Glutamatergic neuron (in vitro differentiated cells): Measurements from ENCODE around the gene CREB5. TPM values are rescaled to one million over a fixed set of nuclear protein-coding genes. Genes with fewer than 3 reads are reported as not detected.

Experiments used
- DNase-seq: peaks from one replicate; pipeline ENCODE4 v3.0.0; 2022
- H3K27ac Mint-ChIP-seq: one replicate; pipeline ENCODE4 v1.8.0; 2020; ENCODE audit warnings: mild to moderate bottlenecking, mixed read lengths, inconsistent platforms; ENCODE audit not compliant: unreplicated experiment
- H3K27me3 Mint-ChIP-seq: one replicate; pipeline ENCODE4 v1.8.0; 2020; ENCODE audit warnings: mild to moderate bottlenecking, moderate library complexity, mixed read lengths, inconsistent platforms; ENCODE audit not compliant: unreplicated experiment
- H3K36me3 Mint-ChIP-seq: one replicate; pipeline ENCODE4 v1.8.0; 2020; ENCODE audit warnings: mild to moderate bottlenecking, mixed read lengths, inconsistent platforms; ENCODE audit not compliant: unreplicated experiment
- H3K4me1 Mint-ChIP-seq: one replicate; pipeline ENCODE4 v1.8.0; 2020; ENCODE audit warnings: mild to moderate bottlenecking, low read depth, mixed read lengths, inconsistent platforms; ENCODE audit not compliant: unreplicated experiment
- H3K4me3 Mint-ChIP-seq: one replicate; pipeline ENCODE4 v1.8.0; 2020; ENCODE audit warnings: mild to moderate bottlenecking, mixed read lengths, inconsistent platforms; ENCODE audit not compliant: unreplicated experiment
- H3K9me3 Mint-ChIP-seq: one replicate; pipeline ENCODE4 v1.8.0; 2020; ENCODE audit warnings: mild to moderate bottlenecking, moderate library complexity, mixed read lengths, inconsistent platforms; ENCODE audit not compliant: unreplicated experiment
- CTCF ChIP-seq: fragments of 200-600 bp; sonication (generic); IDR thresholded peaks from one replicate; pipeline ENCODE4 v1.5.0; 2021; ENCODE audit not compliant: partially characterized antibody, unreplicated experiment
- total RNA-seq: library from RNA; stranded (reverse); fragmentation: NEBNext Ultra II Directional; extraction: Animal tissue kit (Norgen Biotek cat#: 25700); gene quantifications from one replicate; pipeline ENCODE4 v1.2.1, GENCODE V29; 2021; ENCODE audit not compliant: unreplicated experiment

CREB5 gene
- total RNA-seq, 1 donor from 2014 or later: 50.4 TPM

DNA sequence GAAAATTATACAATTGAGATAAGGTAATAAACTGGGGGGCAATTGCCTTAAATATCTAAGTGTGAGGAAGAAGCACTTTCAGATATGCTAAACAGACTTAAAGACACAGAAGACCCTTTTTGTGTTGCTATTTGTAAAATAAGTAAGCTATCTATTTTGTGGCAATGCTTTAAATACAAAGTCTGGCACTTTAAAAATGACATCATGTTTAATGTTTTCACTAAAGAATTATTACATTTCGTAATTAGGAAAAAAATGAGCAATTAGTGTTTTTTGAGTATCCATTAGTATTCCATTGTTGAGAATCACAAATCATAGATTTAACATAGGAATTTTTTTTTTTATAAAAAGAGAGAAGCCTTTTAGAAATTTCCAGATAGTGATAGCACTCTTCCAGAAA is 2.1 kb downstream of the CREB5 start:
- peaks cover 8% of the 10 kb centered on the region for H3K27me3 Mint-ChIP-seq

GRCh38 chr7:28417321-28417940 is 5.1 kb downstream of the CREB5 start:
- H3K4me3 Mint-ChIP-seq: no peak overlapping the region
- H3K27me3 Mint-ChIP-seq: peaks cover 3% of the 10 kb centered on the region
- H3K36me3 Mint-ChIP-seq: no peaks in the 10 kb centered on the region
- no peaks in the 10 kb centered on the region for H3K9me3 Mint-ChIP-seq
- no peak for TF ChIP-seq CTCF
- no peak overlapping the region for H3K27ac Mint-ChIP-seq
- no peak for DNase-seq
- no peaks in the 10 kb centered on the region for H3K4me1 Mint-ChIP-seq

More for the DNA sequence above, 2.1 kb downstream of the CREB5 start:
- no peak for TF ChIP-seq CTCF
- no peak overlapping the region for H3K4me3 Mint-ChIP-seq
- no peaks in the 10 kb centered on the region for H3K36me3 Mint-ChIP-seq
- peaks cover 4% of the 10 kb centered on the region for H3K9me3 Mint-ChIP-seq
- no peak for DNase-seq
- peaks cover 3% of the 10 kb centered on the region for H3K4me1 Mint-ChIP-seq
- no peak overlapping the region for H3K27ac Mint-ChIP-seq

GRCh38 chr7:28418311-28418710 is 6.0 kb downstream of the CREB5 start:
- no peaks in the 10 kb centered on the region for H3K4me1 Mint-ChIP-seq
- H3K36me3 Mint-ChIP-seq: no peaks in the 10 kb centered on the region
- no peak overlapping the region for H3K27ac Mint-ChIP-seq
- peaks cover 1% of the 10 kb centered on the region for H3K27me3 Mint-ChIP-seq
- no peak for TF ChIP-seq CTCF
- H3K9me3 Mint-ChIP-seq: no peaks in the 10 kb centered on the region
- no peak for DNase-seq
- H3K4me3 Mint-ChIP-seq: no peak overlapping the region

DNA sequence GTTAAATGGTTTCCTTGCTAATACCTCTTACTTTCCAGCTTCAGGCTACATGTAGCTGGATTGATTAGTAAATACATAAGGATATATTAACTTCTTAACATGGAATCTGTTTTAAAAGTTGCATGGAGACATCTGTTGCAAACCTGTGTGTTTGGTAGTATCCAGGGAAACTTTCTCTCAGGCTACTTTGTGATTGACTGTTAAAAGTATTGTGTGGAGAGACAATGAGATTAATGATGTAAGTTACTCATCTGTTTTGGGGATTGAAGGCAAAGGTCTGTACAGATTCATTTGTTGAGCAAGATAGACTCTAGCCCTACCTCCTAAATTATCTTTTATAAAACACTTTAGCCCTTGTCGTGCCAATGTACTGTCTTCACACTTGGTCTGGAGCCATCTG is 6.6 kb downstream of the CREB5 start:
- H3K27ac Mint-ChIP-seq: no peak overlapping the region
- TF ChIP-seq CTCF: no peak
- H3K4me1 Mint-ChIP-seq: no peaks in the 10 kb centered on the region
- no peak overlapping the region for H3K4me3 Mint-ChIP-seq
- DNase-seq: no peak
- peaks cover 1% of the 10 kb centered on the region for H3K27me3 Mint-ChIP-seq
- H3K9me3 Mint-ChIP-seq: no peaks in the 10 kb centered on the region
- no peaks in the 10 kb centered on the region for H3K36me3 Mint-ChIP-seq

DNA sequence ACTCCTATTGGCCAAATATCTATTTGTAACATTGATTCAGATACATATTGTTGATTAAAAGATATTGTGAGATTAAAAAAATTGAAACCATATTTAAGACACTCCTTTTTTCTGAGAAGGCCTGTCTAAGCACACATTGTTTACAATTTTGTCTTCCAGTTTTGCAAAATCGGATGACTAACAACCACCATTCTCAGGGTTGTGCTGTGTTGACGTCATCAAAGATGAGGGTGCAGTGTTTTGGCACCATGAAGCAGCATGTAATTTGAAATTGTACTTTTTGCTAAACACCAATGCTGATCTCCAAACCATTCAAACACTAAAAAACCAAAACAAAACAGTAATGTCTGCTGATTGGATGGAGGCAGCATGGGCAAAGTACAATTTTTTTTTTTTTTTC is 7.4 kb downstream of the CREB5 start:
- no peak for TF ChIP-seq CTCF
- Mint-ChIP-seq H3K27ac (no peak overlapping the region), H3K4me1 (no peaks in the 10 kb centered on the region), H3K27me3 (peaks cover 1% of the 10 kb centered on the region), H3K36me3 (no peaks in the 10 kb centered on the region), H3K4me3 (no peak overlapping the region), H3K9me3 (no peaks in the 10 kb centered on the region)
- no peak for DNase-seq
